GM18526 (cell line): ENCODE measurements around the gene TASOR2.

Experiments used
- POLR2A ChIP-seq: IDR thresholded peaks from 3 replicates; pipeline ENCODE4 v1.6.1; 2011; ENCODE audit not compliant: insufficient read length; ENCODE audit errors: extremely low read depth

The TASOR2 gene

DNA sequence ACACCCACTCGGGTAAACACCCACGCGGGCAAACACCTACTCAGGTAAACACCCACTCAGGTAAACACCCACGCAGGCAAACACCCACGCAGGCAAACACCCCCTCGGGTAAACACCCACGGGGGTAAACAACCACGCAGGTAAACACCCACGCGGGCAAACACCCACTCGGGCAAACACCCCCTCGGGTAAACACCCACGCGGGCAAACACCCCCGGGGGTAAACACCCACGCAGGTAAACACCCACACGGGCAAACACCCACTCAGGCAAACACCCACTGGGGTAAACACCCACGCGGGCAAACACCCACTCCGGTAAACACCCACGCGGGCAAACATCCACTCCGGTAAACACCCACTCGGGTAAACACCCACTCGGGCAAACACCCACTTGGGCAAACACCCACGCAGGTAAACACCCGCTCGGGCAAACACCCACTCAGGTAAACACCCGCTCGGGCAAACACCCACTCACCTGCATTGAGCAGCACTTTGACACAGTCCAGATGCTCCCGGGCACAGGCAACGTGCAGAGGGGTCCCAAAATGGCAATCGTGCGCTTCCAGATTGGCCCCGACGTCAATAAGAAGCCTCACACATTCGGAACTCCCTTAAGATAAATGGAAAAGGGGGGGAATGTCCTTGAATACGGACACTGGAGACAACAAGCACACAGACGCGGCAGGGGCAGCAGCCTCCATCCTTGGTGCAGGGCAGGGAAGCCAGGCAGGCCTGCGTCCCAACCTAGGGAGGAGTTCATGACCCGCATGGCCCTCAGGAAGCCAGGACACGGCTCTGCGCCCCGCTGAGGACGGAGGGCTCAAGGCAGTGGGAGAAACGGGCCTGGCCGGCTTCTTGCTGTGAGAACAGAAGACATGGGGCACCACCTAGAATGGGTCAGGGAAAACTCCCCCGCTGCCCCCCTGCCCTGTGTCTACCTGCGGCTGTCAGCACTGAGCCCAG is 35.9 kb upstream of the TASOR2 start:
- TF ChIP-seq POLR2A = no peak

GRCh38 chr10:5649746-5650145 is 34.9 kb upstream of the TASOR2 start:
- no peak for TF ChIP-seq POLR2A

DNA sequence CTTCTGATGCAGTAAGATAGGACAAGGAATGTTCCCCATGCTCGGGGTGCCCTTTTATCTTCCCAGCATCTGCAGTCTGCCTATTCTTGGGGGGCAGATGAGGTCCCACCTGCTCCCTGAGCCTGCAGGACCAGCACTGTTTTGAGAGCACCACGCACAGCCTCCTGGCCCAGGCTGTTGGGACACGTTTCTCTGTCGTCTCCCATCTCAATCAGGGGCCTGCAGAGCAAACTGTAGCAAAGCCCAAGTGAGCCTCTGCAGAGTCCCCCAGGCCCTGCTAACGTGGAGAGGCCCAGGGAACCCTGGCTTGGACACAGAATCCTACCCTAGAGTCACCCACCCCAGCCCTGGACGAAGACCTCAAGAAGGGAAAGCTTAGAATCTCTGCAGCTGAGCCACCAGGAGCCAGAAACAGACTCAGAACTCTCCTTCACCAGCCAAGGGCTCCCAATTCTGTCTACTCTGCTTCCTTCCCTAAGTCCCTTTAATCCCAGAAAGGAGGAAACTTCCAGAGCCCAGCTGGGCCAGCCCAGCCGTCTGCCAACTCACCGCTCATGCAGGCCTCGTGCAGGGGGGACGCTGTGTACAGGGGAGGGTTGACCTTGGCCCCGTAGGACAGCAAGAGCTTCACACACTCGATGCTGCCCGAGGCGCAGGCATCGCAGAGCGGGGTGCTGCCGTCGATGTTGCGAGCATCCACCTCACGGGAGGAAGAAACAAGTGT is 33.8 kb upstream of the TASOR2 start:
- no peak for TF ChIP-seq POLR2A

- no peak for TF ChIP-seq POLR2A
Measured at GRCh38 chr10:5651388-5651764, 33.3 kb upstream of the TASOR2 start.

DNA sequence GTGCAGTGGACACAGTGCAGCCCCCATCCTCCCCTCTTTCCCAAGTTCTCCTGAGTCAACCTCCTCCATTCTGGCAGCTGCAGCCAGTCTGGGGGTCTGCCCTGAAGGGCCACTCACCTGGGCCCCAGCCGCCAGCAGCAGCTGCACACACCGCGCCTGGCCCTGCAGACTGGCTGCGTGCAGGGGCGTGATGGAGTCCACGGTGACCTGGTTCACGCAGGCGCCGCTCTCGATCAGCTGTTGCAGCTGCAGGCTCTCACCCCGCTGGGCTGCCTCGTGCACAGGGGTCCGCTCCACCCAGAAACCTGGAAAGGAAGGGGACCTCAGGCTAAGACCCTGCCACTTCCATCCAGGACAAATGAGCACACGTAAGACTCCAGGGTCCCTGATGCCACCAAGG is 31.9 kb upstream of the TASOR2 start:
- no peak for TF ChIP-seq POLR2A

DNA sequence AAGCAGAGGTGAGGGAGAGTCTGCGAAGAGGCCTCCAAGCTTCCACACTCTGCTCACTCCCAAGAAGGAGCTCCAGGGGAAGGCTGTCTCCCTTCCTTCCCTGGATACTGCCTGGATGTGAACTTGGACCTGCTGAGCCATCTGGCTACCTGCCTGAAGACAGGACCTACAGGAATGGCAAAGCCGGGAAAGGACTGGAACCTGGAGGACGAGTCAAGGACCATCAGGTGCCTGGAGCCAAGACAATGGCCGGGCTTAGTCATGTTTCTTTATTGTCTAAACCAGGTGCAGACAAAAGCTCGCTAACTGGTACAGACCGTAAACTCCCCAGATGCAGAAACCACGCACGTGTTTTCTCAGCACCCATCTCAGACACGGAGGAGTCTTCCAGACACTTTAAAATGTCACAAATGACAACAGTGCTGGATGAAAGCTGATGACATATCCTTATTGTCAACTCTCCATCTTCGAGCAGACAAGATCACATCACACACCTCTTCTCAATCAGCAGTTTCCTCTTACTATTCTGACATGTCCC is 30.4 kb upstream of the TASOR2 start:
- no peak for TF ChIP-seq POLR2A

DNA sequence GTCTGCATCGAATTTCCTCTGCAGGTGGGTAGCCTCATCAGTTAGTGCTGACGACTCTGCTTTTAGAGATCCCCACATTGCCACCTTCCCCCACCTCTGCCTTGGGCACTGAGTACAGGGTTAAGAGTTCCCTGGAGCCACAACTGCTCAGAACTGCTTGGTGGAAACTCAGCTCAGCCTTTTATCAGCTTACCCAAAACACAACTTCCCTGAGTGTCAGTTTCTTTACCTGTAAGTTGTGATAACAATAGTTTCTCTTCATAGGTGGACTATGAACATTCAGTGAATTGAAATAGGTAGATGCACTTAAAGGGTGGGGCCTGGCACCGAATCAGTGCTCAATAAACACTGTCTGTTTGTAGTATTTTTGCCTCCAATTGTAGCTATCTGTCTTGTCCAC is 29.5 kb upstream of the TASOR2 start:
- no peak for TF ChIP-seq POLR2A

GRCh38 chr10:5656737-5657579 is 27.7 kb upstream of the TASOR2 start:
- TF ChIP-seq POLR2A = no peak

- no peak for TF ChIP-seq POLR2A
Measured at GRCh38 chr10:5658871-5659618, 25.6 kb upstream of the TASOR2 start.

DNA sequence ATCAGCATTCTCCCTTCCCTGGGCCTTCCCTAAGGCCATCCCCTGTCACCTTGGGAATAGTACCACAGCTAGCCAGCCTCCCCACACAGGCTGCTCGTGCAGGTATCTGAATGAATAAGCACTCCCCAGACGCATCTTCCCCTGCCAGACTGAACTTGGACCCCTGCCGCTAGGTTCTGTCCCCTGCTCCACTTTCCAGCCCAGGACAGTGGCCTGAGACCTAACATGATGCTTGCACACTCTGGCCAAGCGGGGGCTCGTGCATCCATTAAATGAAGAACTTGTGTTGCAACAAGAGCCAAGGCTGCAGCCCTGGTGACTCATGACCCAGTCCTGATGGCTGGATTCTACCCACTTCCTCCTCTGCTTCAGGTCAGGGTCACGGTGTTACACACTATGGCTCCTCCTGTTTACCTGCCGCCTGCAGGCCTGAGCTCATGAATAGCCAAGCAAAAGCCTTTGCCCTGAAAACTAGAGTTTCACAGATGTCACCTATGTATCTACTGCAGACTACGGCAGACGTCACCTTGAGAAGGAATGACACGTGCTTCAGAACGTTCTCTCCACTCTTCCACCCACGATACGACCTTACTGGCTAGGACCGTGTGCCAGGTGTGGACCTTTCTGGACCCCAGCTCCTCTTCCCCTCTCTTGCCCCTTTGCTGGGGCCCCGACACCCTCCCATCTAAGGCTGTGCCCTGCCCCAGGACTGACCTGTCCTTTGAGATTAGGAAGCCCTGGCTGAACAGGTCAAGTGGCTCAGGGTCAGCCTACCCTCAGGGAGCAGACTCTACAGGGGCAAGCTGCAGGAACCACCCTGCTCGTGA is 24.7 kb upstream of the TASOR2 start:
- no peak for TF ChIP-seq POLR2A

DNA sequence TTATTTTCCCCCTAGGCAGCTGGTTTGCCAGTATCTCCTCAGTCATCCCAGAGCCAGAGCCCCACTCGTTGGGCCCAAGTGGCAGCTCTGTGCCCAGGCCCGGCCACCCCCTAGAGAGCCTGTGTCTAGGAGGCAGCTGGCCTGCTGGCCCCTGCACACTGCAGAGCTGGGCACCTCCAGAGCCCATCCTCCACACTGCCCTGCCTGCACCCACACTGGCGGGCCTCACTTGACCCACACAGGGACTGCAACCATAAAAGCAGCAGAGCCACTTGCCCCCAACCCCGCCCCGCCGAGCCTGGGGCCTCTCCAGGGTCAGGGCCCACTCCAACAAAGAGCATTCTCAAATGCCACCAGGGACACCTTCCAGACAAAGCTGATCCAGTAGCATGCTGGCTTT is 23.6 kb upstream of the TASOR2 start:
- no peak for TF ChIP-seq POLR2A

GRCh38 chr10:5662708-5663579 is 21.7 kb upstream of the TASOR2 start:
- no peak for TF ChIP-seq POLR2A
